Mucosa of stomach (tissue), 1 donor: Measurements from ENCODE around the gene F10.
A peak's percentile ranks its signal among the peaks of the same experiment; 100 is the strongest.

Experiments
- H3K27me3 ChIP-seq: one replicate; pipeline ENCODE4 v1.7.0; 2013; ENCODE audit warnings: mild to moderate bottlenecking, low read length; ENCODE audit not compliant: control insufficient read depth, insufficient read depth
- H3K36me3 ChIP-seq: one replicate; pipeline ENCODE4 v1.7.0; 2013; ENCODE audit warnings: low read length; ENCODE audit not compliant: control insufficient read depth, insufficient read depth
- H3K4me1 ChIP-seq: one replicate; pipeline ENCODE4 v1.7.0; 2013; ENCODE audit warnings: mild to moderate bottlenecking, low read length; ENCODE audit not compliant: control insufficient read depth, insufficient read depth
- H3K4me3 ChIP-seq: one replicate; pipeline ENCODE4 v1.7.0; 2013; ENCODE audit warnings: low read length
- H3K9ac ChIP-seq: one replicate; pipeline ENCODE4 v1.7.0; 2013; ENCODE audit warnings: mild to moderate bottlenecking, low read length, moderate library complexity
- H3K9me3 ChIP-seq: one replicate; pipeline ENCODE4 v1.7.0; 2013; ENCODE audit warnings: mild to moderate bottlenecking, low read length, moderate library complexity; ENCODE audit not compliant: control insufficient read depth
- donor health status: Pancreatic carcinoma.

Gene F10

GRCh38 chr13:113116871-113117271, 5.7 kb upstream of the F10 start:
- Histone ChIP-seq H3K4me3 (no peak overlapping the region), H3K9ac (no peak overlapping the region)

GRCh38 chr13:113117335-113117872, 5.2 kb upstream of the F10 start:
- Histone ChIP-seq H3K36me3 (no peaks in the 10 kb centered on the region), H3K4me1 (peaks cover 7% of the 10 kb centered on the region), H3K27me3 (peaks cover 6% of the 10 kb centered on the region), H3K4me3 (no peak overlapping the region), H3K9me3 (no peaks in the 10 kb centered on the region), H3K9ac (no peak overlapping the region)

More at GRCh38 chr13:113116871-113117271, 5.7 kb upstream of the F10 start:
- Histone ChIP-seq H3K36me3 (no peaks in the 10 kb centered on the region), H3K4me1 (peaks cover 2% of the 10 kb centered on the region), H3K9me3 (no peaks in the 10 kb centered on the region), H3K27me3 (peaks cover 6% of the 10 kb centered on the region)

GRCh38 chr13:113117911-113118260, 4.7 kb upstream of the F10 start:
- Histone ChIP-seq H3K9me3 (no peaks in the 10 kb centered on the region), H3K9ac (no peak overlapping the region), H3K4me1 (peaks cover 12% of the 10 kb centered on the region), H3K36me3 (no peaks in the 10 kb centered on the region), H3K27me3 (peaks cover 6% of the 10 kb centered on the region), H3K4me3 (no peak overlapping the region)

GRCh38 chr13:113118261-113119021, 4.2 kb upstream of the F10 start:
- Histone ChIP-seq H3K36me3 (no peaks in the 10 kb centered on the region), H3K4me1 (peaks cover 17% of the 10 kb centered on the region), H3K9ac (no peak overlapping the region), H3K27me3 (peaks cover 6% of the 10 kb centered on the region), H3K4me3 (no peak overlapping the region), H3K9me3 (no peaks in the 10 kb centered on the region)

- Histone ChIP-seq H3K9ac (no peak overlapping the region), H3K36me3 (no peaks in the 10 kb centered on the region), H3K27me3 (peaks cover 2% of the 10 kb centered on the region), H3K4me1 (peaks cover 17% of the 10 kb centered on the region), H3K9me3 (no peaks in the 10 kb centered on the region), H3K4me3 (no peak overlapping the region)
Measured at GRCh38 chr13:113119166-113119821, 3.3 kb upstream of the F10 start.

GRCh38 chr13:113119822-113120189, 2.8 kb upstream of the F10 start:
- H3K9ac ChIP-seq = no peak overlapping the region
- peaks cover 2% of the 10 kb centered on the region for H3K27me3 ChIP-seq
- peaks cover 17% of the 10 kb centered on the region for H3K4me1 ChIP-seq
- H3K4me3 ChIP-seq = no peak overlapping the region
- no peaks in the 10 kb centered on the region for H3K36me3 ChIP-seq
- H3K9me3 ChIP-seq = no peaks in the 10 kb centered on the region

- Histone ChIP-seq H3K27me3 (peaks cover 2% of the 10 kb centered on the region), H3K4me1 (peaks cover 17% of the 10 kb centered on the region), H3K9ac (no peak overlapping the region), H3K9me3 (no peaks in the 10 kb centered on the region), H3K4me3 (no peak overlapping the region), H3K36me3 (no peaks in the 10 kb centered on the region)
Measured at GRCh38 chr13:113120300-113121182, 2.1 kb upstream of the F10 start.

- Histone ChIP-seq H3K9ac (no peak overlapping the region), H3K36me3 (no peaks in the 10 kb centered on the region), H3K4me3 (no peak overlapping the region), H3K9me3 (no peaks in the 10 kb centered on the region), H3K4me1 (peaks cover 17% of the 10 kb centered on the region), H3K27me3 (no peaks in the 10 kb centered on the region)
Measured at GRCh38 chr13:113121183-113121927, 1.2 kb upstream of the F10 start.

- H3K9me3 ChIP-seq = no peaks in the 10 kb centered on the region
- H3K4me3 ChIP-seq = no peak overlapping the region
- H3K4me1 ChIP-seq = peaks cover 17% of the 10 kb centered on the region
- no peaks in the 10 kb centered on the region for H3K27me3 ChIP-seq
- H3K9ac ChIP-seq = no peak overlapping the region
- H3K36me3 ChIP-seq = no peaks in the 10 kb centered on the region
Measured at GRCh38 chr13:113121928-113122471, 599 bp upstream of the F10 start.

- Histone ChIP-seq H3K4me3 (peak overlapping the region; percentile 8), H3K9me3 (no peaks in the 10 kb centered on the region), H3K4me1 (peaks cover 17% of the 10 kb centered on the region), H3K9ac (peak overlapping the region; percentile 53), H3K36me3 (no peaks in the 10 kb centered on the region), H3K27me3 (peaks cover 7% of the 10 kb centered on the region)
Measured at GRCh38 chr13:113123226-113124201, 915 bp downstream of the F10 start.
